WTC11 (cell line): ENCODE data around the gene AGPAT4. TPM values are rescaled to one million over a fixed set of nuclear protein-coding genes. Genes with fewer than 3 reads are reported as not detected.

Experiments
- ATAC-seq: fragments of 200-7000 bp; cut with Tn5 transposase; 2 replicates; pipeline ENCODE4 v1.10.0; 2021; ENCODE audit warnings: mild to moderate bottlenecking, moderate library complexity
- CTCF ChIA-PET: fragments of 300-600 bp; sonication (Branson Sonifier 250); formaldehyde crosslinking; loops from one replicate; lab custom pipeline; 2021; ENCODE audit warnings: antibody characterized with exemption; lab: Charles Lee
- POLR2A ChIA-PET: fragments of 350-600 bp; sonication (Branson Sonifier 250); formaldehyde crosslinking; loops from one replicate; lab custom pipeline; 2021; ENCODE audit warnings: antibody characterized with exemption; lab: Charles Lee
- DNase-seq: peaks from one replicate; pipeline ENCODE4 v3.0.0; 2021; ENCODE audit warnings: low spot score
- H3K27ac Mint-ChIP-seq: 2 replicates; pipeline ENCODE4 v1.8.0; 2021; ENCODE audit warnings: mixed read lengths
- H3K27me3 Mint-ChIP-seq: 2 replicates; pipeline ENCODE4 v1.8.0; 2021; ENCODE audit warnings: low read depth, mild to moderate bottlenecking, moderate library complexity, mixed read lengths
- H3K36me3 Mint-ChIP-seq: 2 replicates; pipeline ENCODE4 v1.8.0; 2021; ENCODE audit warnings: mixed read lengths
- H3K4me1 Mint-ChIP-seq: 2 replicates; pipeline ENCODE4 v1.8.0; 2022; ENCODE audit warnings: mixed read lengths
- H3K4me3 Mint-ChIP-seq: 2 replicates; pipeline ENCODE4 v1.8.0; 2021; ENCODE audit warnings: mild to moderate bottlenecking, moderate library complexity, mixed read lengths
- H3K9me3 Mint-ChIP-seq: 2 replicates; pipeline ENCODE4 v1.8.0; 2021; ENCODE audit warnings: mixed read lengths
- AFF4 ChIP-seq: sonication (generic); formaldehyde crosslinking; IDR thresholded peaks from 2 replicates; pipeline ENCODE4 v1.8.1; 2023; ENCODE audit warnings: mild to moderate bottlenecking, missing genetic modification reagents, borderline replicate concordance
- E2F4 ChIP-seq: sonication (generic); formaldehyde crosslinking; IDR thresholded peaks from 2 replicates; pipeline ENCODE4 v1.8.1; 2022; ENCODE audit warnings: low read depth, mild to moderate bottlenecking, moderate library complexity, missing genetic modification reagents, borderline replicate concordance
- ESRRA ChIP-seq: sonication (generic); formaldehyde crosslinking; IDR thresholded peaks from 2 replicates; pipeline ENCODE4 v1.8.1; 2022; ENCODE audit warnings: mild to moderate bottlenecking, missing genetic modification reagents, borderline replicate concordance
- FOXK1 ChIP-seq: sonication (generic); formaldehyde crosslinking; IDR thresholded peaks from 2 replicates; pipeline ENCODE4 v1.8.0; 2022; ENCODE audit warnings: mild to moderate bottlenecking, moderate library complexity, missing genetic modification reagents
- GTF2I ChIP-seq: fragments of 250-450 bp; sonication (Bioruptor Pico); conservative IDR thresholded peaks from 2 replicates; pipeline ENCODE4 v1.4.0; 2021; ENCODE audit warnings: mild to moderate bottlenecking
- PRDM15 ChIP-seq: sonication (generic); formaldehyde crosslinking; IDR thresholded peaks from 2 replicates; pipeline ENCODE4 v1.8.0; 2022; ENCODE audit warnings: missing genetic modification reagents
- PREB ChIP-seq: sonication (generic); formaldehyde crosslinking; IDR thresholded peaks from 2 replicates; pipeline ENCODE4 v1.8.1; 2022; ENCODE audit warnings: mild to moderate bottlenecking, missing genetic modification reagents, moderate library complexity, borderline replicate concordance
- PRRX2 ChIP-seq: fragments of 250-450 bp; sonication (Bioruptor Pico); IDR thresholded peaks from 2 replicates; pipeline ENCODE4 v1.8.0; 2021; ENCODE audit warnings: mild to moderate bottlenecking
- TP53 ChIP-seq: sonication (generic); formaldehyde crosslinking; IDR thresholded peaks from 2 replicates; pipeline ENCODE4 v1.8.1; 2023; ENCODE audit warnings: mild to moderate bottlenecking, missing genetic modification reagents
- ZNF121 ChIP-seq: sonication (generic); formaldehyde crosslinking; IDR thresholded peaks from 2 replicates; pipeline ENCODE4 v1.8.0; 2023; ENCODE audit warnings: missing genetic modification reagents
- ZNF232 ChIP-seq: sonication (generic); formaldehyde crosslinking; IDR thresholded peaks from 2 replicates; pipeline ENCODE4 v1.8.0; 2022; ENCODE audit warnings: mild to moderate bottlenecking, missing genetic modification reagents
- ZNF425 ChIP-seq: fragments of 250-450 bp; sonication (Bioruptor Pico); conservative IDR thresholded peaks from 2 replicates; pipeline ENCODE4 v1.9.0; 2021; ENCODE audit warnings: mild to moderate bottlenecking
- ZNF512 ChIP-seq: sonication (generic); formaldehyde crosslinking; IDR thresholded peaks from 2 replicates; pipeline ENCODE4 v1.8.1; 2022; ENCODE audit warnings: missing genetic modification reagents, borderline replicate concordance
- total RNA-seq: library from RNA; stranded (reverse); gene quantifications from 3 replicates; pipeline ENCODE4 v1.2.3, GENCODE V29; 2021

The AGPAT4 gene
- total RNA-seq, 1 experiment from 2014 or later: 19.7 TPM

GRCh38 chr6:161216616-161217205, 57.1 kb downstream of the AGPAT4 start (continued):
- TF ChIP-seq ZNF232 (CRISPR knock-in tag): no peak
- TF ChIP-seq ZNF512 (CRISPR knock-in tag): no peak
- no peak for TF ChIP-seq ESRRA (CRISPR knock-in tag)
- TF ChIP-seq FOXK1 (CRISPR knock-in tag): no peak
- no peak for TF ChIP-seq ZNF121 (CRISPR knock-in tag)

- H3K27ac Mint-ChIP-seq: no peak overlapping the region
- ChIA-PET CTCF (no interaction called here), POLR2A (no interaction called here)
- peaks cover 83% of the 10 kb centered on the region for H3K36me3 Mint-ChIP-seq
- no peaks in the 10 kb centered on the region for H3K27me3 Mint-ChIP-seq
- no peak for TF ChIP-seq PRDM15
- no peak for TF ChIP-seq ZNF425 (CRISPR knock-in tag)
- TF ChIP-seq E2F4 (CRISPR knock-in tag): no peak
- no peak for TF ChIP-seq GTF2I (CRISPR knock-in tag)
- no peak for ATAC-seq
- H3K4me1 Mint-ChIP-seq: no peaks in the 10 kb centered on the region
- H3K4me3 Mint-ChIP-seq: no peak overlapping the region
- H3K9me3 Mint-ChIP-seq: peaks cover 65% of the 10 kb centered on the region
- DNase-seq: no peak
Measured at GRCh38 chr6:161215876-161216615, 57.8 kb downstream of the AGPAT4 start.

GRCh38 chr6:161215193-161215592, 58.7 kb downstream of the AGPAT4 start:
- Mint-ChIP-seq H3K27ac (no peak overlapping the region), H3K36me3 (peaks cover 85% of the 10 kb centered on the region)

More at GRCh38 chr6:161215193-161215592, 58.7 kb downstream of the AGPAT4 start:
- ATAC-seq (no peak), DNase-seq (no peak)
- H3K9me3 Mint-ChIP-seq: peaks cover 69% of the 10 kb centered on the region
- POLR2A ChIA-PET: no interaction called here
- CTCF ChIA-PET: no interaction called here
- H3K4me3 Mint-ChIP-seq: no peak overlapping the region
- no peak for TF ChIP-seq PREB (CRISPR knock-in tag)
- no peak for TF ChIP-seq ZNF121 (CRISPR knock-in tag)
- no peak for TF ChIP-seq TP53 (CRISPR knock-in tag)
- no peak for TF ChIP-seq PRRX2 (CRISPR knock-in tag)
- TF ChIP-seq ZNF232 (CRISPR knock-in tag): no peak
- TF ChIP-seq AFF4 (CRISPR knock-in tag): no peak
- H3K27me3 Mint-ChIP-seq: no peaks in the 10 kb centered on the region
- H3K4me1 Mint-ChIP-seq: no peaks in the 10 kb centered on the region
